GM21737 (cell line): ENCODE results near the gene GPR34.
"Not testable (repeated sequence)": the region's sequence is repeated elsewhere in the genome, so short reads cannot be mapped to it uniquely, and the experiment has no call there.

Experiments used
- ATAC-seq: cut with Tn5 transposase; IDR thresholded peaks from one replicate; pipeline ENCODE4 v1.9.1; 2021; ENCODE audit warnings: mild to moderate bottlenecking, moderate library complexity; ENCODE audit not compliant: unreplicated experiment

The GPR34 gene, protein sequence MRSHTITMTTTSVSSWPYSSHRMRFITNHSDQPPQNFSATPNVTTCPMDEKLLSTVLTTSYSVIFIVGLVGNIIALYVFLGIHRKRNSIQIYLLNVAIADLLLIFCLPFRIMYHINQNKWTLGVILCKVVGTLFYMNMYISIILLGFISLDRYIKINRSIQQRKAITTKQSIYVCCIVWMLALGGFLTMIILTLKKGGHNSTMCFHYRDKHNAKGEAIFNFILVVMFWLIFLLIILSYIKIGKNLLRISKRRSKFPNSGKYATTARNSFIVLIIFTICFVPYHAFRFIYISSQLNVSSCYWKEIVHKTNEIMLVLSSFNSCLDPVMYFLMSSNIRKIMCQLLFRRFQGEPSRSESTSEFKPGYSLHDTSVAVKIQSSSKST

DNA sequence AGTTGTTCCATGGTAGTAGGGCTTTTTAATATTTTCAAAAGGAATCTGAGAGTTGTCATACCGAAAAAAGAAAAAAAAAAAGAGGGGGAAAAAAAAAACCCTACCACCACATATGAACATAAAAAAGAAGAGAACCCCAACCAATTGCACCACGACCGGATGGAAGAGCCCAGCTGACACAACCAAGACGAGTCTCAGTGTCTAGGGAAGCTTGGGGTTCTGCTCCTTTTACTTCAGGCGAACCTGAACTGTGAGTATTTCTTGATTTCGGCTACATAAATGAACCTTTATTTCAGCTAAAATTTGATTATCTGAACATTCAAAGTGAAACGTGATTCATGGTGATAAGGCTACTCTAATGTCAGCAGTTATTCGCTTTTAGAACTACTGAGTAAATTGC, at the start of gene GPR34:
GPR34 (plus strand) TSS at position 139 of the 400 bp plus-strand sequence. CDS start 6,661 bp downstream, outside the sequence.
- ATAC-seq = no peak

DNA sequence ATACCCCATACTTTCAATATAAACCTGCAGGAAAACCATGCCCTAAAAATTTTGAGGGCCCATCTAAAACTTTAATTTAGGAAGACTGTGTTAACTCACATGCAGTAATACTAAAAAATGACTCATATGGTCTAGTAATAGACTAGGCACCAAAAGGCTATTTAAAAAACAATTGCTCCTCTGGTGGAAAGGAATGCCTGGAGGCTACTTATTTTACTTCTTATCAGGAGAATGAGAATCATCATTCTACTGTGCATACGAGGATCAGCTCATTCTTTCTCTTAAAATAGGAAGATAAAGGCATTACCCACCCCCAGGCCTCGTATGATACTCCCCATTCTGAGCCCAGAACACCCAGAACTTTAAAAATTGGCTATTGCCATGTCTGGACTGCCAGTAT, 42.6 kb upstream of the GPR34 start:
- not testable (repeated sequence) for ATAC-seq

DNA sequence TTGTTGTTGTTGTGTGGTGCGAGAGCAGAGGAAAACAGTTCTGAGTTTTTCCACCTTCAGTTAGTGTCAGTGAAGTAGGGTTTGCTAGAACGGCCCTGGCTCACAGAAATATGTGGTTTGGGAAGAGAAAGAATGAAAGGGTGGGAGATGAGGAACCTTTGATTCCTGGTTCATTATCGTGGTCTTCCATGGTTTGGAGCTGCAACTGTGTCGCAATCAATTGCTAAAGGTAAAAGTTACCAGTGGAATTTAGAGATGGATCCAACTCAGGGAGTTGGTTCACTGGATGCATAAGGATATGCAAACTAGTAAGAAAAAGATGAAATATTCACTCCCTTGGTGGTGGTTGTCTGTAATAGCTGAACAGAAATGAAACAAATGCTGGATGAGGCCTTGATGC, 35.6 kb upstream of the GPR34 start:
- ATAC-seq = no peak

DNA sequence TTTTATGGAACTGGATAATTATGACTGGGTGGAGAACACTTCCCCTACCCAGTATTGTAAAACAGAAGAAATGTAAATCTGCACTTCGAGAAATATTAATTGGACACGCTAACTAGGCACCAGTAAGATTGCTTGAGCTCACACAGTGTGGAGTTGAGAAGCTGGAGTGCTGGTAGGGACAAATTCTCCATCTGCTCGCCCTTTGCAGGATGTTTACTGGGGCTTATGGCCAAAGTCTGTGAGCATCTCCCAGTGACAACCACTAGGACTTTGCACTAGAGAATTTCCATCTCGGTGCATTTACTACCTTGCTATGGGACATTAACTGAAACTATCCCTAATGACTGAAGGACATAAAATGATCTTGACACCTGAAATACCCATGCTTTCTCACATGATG, 33.7 kb upstream of the GPR34 start:
- no peak for ATAC-seq

DNA sequence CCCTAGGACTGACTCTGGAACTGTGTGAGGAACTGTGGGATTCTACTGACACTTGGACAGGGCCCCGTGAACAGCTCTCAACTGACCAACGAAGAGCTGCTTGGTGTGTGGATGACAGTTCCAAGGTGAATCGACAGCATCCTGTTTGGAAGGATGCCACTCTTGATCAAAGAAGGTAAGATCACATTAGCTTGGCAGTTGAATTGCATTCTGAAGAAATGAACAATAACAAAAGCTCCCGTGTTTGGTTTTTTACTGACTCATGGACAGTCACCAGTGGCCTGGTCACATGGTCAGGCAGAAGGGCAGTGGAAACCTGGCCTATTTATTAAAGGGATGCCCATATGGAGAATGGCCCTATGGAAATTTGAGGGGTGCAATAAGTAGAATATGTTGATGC, 33.1 kb upstream of the GPR34 start:
- no peak for ATAC-seq

DNA sequence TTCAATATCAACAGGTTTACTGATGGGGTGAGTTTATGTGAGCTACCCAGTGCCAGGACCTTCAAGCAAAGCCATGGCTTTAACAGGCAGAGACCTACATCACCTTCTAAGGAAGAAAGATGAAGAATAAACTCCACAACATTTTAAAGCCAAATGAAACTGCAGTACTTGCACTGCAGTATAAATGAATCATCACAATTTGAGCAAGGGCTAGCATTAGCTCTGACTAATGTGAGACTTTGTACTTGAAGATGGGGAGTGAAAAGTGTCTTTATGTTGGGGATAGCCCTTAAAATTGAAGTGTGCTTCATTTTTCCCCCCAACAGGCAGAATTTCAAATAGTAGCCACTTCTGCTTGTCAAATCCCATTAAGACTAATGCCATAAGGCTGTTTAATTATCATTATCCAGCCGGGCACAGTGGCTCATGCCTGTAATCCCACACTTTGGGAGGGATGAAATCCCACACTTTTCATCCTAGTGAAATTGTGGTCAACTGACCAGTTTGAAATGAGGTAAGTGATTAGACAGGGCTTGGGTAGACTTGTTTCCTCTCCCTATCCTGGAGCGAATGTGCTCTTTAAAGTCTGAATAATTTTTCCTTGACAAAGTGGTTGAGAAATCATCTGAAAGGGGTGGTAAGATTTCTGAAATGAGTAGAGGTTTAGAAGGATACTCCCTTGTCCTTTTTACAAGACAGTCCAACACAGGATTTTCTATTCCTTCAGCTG, 27.2 kb upstream of the GPR34 start:
- no peak for ATAC-seq

DNA sequence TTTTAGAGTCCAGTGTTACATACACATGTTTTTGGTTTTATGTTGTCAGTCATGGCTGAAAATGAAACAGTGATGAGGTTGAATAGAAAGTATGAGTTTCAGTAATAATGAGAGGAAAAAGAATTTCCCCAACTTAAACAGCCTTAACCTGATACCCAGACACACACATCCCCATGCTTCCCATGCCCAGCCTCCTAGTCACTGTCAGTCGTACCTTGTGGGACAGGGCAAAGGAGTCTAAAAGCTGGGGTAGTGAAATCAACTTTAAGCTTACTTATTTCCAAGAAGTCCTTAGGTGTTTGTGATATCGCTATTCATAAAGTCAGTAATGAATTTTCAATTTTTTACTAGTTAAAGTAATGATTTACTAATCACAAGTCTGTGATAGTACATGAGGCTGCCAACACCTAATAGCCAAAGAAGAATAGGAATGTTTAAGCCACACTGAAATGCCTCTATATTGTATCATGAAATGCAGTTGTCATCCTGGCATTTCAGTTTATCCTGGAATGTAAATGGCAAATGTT, 24.3 kb upstream of the GPR34 start:
- peak; percentile 86 for ATAC-seq

DNA sequence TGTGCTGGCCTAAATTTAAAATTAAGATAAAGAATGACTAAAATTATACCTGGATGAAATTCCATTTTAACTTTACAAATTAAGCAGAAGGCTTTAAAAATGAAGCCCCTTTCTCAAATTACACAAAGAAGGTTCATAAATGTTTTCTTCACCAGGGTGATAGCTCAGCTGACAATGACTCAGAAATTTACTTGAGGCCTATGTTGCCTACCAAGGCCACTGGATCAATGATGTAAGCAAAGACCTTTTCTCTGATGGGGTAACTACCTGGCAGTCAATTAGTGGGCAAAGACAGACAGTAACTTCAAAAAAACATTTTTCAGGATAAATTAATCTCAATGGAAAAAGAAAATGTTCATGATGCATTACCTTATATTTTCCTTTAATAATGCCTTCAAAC, 23.9 kb upstream of the GPR34 start:
- ATAC-seq = no peak

DNA sequence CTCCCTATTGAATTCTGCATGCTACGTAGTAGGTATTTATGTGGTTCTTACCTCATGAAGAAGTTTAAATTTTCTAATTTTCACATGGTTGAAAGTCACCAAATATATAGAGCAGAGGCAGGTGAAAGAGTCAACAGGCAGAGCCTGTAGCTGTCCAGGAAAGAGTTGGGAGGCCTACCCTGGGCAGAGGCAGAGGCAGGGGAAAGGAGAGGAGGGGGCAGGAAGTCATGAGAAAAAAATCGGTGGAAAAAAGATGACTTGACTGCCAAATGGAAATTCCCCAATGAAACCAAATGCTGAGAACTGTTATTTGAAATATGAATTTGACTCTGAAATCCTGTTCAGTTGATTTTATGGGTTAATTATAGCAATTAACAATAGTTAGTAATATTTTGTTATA, 23.1 kb upstream of the GPR34 start:
- no peak for ATAC-seq

DNA sequence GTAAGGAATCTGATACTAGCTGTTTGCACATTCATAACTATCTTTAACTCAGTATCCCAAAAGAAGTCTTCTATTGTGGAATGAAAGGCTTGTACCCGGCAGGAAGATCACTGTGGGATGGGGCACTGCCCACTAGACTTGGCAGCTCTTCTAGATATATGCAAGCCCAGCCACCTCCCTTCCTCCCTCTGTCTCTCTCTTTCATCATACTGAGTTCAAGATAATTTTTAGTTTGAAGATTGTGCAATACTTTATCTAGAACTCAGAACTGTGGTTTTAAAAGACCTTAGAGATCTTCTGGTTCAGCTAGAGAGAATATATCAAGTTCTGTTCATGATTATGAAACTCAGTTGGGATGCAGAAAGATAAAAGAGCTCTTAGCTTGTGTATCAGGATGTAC, 22.5 kb upstream of the GPR34 start:
- no peak for ATAC-seq

DNA sequence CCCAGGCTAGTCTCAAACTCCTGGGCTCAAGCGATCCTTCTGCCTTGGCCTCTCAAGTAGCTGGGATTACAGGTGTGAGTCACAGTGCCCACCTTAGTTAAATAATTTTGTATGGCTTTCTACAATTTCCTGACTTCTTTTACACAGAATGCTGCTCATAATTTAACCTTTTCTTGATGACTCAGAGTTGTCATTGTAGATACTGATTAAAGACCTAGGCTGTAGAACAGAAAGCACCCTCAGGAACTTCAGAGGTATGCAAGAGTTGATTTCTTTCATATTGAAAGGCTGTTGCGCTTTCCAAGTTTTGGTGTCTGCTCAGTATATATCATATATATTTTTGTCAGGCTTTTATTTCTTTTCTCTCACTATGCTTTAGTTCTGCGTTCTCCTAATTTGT, 21.1 kb upstream of the GPR34 start:
- no peak for ATAC-seq

DNA sequence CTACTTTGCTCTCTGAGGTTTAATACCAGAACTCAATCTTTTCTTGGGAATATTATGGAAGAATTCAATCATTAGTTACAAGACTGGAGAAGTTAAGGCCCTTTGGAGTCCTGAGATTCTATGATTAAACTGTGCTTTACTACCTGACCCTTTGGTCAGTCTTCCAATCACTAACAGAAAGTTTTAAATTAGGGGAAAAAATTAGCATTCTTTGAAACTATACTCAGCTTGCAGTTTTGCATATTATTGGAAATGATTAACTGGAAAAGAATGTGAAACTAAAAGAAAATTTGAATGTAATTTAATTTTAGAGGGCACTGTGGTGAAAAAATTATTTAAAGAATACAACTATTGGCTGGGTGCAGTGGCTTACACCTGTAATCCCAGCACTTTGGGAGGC, 18.7 kb upstream of the GPR34 start:
- ATAC-seq = no peak

DNA sequence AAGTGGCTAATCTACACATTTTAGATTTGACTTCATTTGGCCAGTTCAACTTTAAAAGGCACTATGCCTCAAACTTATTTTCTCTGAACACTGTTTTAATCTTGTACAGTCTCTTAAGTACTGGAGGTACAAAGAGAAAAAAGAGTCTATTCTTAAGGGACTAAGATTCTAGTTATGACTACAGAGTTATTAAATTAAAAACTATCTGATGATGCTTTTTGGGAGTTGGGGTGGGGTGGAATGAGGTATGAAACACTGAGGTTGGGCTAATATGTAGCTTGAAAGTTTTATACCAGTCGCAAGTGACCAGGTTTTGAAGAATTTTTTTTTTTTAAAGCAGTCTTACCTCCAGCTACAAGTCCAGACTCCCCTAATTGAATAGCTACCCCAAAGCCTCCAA, 17.7 kb upstream of the GPR34 start:
- no peak for ATAC-seq

DNA sequence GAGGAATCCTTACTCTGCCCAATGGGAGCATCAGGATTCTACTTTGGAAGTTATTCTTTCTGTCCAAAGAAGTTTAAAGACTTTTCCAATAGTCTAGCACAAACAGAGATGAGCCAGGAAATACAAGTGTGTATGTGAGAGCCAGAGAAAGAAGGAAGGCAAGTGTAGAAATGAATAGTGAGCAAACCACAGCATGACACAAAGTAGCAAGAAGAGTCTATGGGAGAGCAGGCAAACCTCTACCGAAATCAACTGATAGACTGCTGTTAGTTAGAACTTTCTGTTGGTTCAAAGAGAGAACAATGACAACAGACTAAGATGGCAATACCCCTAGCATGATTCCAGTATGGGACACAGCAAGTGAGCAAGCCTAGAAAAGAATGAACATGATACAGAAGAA, 16.1 kb upstream of the GPR34 start:
- ATAC-seq = no peak

DNA sequence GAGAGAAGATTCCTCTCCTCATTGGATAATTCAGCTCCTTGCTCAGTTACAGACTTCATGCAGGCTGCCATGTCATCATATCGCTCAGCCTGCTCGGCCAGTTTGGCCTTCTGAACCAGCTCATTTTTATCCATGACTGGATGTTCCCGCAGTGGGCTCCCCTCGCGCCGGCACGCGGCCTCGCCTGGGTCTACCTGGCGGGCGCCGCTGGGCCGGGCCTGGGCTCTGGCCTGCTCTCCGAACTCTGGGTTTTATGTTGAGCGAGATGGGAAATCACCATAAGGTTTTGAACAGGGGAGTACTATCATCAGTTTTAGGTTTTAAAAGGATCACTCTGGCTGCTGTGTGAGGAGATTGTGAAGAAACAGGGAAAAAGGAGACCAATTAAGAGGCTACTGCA, 12.4 kb upstream of the GPR34 start:
- ATAC-seq = not testable (repeated sequence)

DNA sequence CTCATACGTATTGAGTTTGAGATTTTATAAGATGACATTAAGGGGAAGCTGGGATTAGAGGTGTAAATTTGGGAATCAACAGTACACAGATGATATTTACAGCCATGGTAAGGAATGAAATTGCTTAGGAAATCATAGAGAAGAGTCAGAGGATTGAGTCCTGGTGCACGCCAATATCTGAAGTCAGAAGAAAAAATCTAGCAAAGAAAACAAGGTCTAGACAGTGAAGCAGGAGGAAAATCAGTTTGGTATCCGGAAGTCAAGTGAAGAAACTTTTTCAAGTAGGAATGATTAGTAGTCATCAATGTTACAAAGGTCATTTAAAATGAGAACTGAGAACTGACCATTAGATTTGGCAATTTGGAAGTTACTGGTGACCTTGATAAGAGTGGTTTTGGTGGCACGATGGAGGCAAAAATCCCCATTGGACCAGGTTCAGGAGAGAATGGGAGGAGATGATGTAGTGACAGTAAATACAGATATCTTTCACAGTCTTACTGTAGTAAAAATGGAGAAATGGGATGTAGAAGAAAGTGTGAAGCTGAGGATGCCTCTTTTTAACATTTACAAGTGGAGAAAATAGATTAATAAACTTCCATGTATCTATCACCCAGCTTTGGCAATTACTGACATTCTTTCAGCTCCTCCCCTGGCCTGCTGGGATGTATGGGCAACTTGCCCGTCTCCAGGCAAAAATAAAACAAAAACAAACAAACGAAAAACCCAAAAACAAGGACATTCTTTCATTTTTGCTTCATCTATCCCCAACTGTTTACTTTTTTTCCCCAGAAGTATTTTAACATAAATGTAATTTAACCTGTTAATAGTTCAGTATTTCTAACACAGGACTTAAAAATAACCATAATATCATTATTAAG, 11.4 kb upstream of the GPR34 start:
- ATAC-seq = no peak

DNA sequence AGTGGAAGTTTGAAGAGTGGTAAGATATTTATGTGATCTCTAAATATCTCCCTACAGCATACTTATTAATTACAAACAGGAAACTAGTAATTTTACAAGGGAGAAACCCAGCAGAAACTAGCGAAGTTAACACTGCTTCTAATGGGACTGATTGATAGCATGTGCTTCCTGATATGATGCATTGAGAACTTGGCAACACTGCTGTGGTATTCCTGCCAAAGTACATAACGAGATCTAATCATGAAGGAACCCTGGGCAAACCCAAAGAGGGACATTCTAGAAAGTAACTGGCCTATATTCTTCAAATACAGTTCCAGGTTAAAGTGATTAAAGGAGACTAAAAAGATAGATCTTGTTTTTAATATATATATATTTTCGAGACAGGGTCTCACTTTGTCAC, 4.6 kb upstream of the GPR34 start:
- no peak for ATAC-seq

DNA sequence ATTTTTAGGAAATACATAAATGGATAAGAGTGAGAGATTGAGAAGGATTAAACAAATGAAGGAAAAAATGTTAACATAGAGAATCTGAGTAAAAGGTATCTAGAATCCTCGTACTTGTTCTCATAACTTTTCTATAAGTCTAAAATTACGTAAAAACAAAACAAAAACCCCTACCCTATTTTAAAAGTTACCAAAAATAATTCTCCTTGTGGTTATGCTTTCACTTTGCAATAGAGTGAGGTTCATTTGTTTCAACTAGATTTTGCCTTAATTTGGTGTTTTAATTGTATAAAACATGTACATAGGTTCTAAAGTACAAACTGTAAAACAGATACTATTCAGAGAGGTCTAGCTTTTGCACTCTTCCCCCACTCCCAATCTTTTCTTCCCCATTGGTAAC, 3.8 kb upstream of the GPR34 start:
- no peak for ATAC-seq

DNA sequence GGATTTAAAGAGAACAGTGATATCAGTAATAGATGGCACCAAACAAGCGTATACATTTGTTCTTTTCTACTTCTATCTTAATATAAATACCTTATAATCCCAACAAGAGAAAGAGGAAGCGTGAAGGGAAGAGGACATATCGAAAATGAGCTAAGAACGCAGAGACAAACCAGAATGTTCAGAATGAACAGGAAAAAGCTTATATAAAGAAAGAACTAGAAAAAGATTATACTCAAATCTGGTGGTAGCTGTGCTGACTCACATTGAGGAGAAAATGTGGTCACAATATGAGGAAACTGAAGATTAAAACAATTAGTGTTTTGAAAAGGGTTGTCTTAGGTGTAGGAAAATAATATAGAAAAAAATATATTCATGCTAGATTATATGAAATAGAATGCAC, 2.0 kb upstream of the GPR34 start:
- no peak for ATAC-seq

DNA sequence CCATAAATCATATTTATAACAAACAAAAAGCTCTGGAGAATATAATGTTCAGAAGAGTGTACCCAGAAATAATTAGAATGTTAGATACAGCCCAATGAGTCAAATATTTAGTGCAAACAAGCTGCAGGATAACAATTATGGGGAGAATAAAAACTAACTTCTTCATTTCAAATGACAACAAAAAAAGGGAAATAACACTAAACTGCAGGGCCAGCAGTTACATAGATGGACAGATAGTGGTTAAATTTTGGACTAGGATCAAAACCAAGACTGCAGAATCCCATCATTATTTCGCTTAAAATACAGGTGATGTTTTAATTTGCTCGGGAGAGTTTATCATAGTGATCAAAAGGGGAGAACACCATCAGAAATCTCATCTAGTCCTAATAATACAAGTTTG, 617 bp upstream of the GPR34 start:
- ATAC-seq = no peak

DNA sequence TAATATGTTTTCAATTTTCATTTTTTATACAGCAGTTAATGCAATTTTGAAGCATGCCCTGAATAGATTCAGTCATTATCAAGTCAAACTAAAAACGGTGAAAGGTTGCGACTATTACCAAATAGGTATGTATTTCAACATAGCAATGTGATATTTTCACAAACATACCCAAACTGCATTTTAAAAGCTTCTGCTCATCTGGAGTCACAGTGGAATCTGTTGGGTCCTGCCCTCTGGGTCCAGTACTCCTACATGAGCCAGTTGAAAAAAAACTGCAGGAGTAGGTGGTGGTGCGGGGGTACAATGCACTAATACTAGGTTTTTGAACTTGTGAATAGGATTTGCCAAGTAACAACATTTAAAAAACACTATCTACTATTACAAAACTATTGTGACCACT, 938 bp downstream of the GPR34 start:
- ATAC-seq = no peak
